GM21381 (cell line): ENCODE measurements around the gene OAS1.
A peak's percentile ranks its signal among the peaks of the same experiment; 100 is the strongest.

ENCODE experiments used
- ATAC-seq: cut with Tn5 transposase; IDR thresholded peaks from one replicate; pipeline ENCODE4 v1.9.1; 2021; ENCODE audit warnings: mild to moderate bottlenecking, moderate library complexity; ENCODE audit not compliant: unreplicated experiment

Gene OAS1

GRCh38 chr12:112906712-112907414 is at the start of gene OAS1:
OAS1 (plus strand) TSS chr12:112906962; CDS start chr12:112907040, 78 bp downstream.
- ATAC-seq: peak; percentile 73

GRCh38 chr12:112859291-112859690 is 47.5 kb upstream of the OAS1 start:
- no peak for ATAC-seq

GRCh38 chr12:112860181-112860580 is 46.6 kb upstream of the OAS1 start:
- no peak for ATAC-seq

- ATAC-seq: no peak
These were observed 45.5 kb upstream of the OAS1 start for GRCh38 chr12:112861284-112861683.

GRCh38 chr12:112862636-112863290 is 44.0 kb upstream of the OAS1 start:
- no peak for ATAC-seq

- no peak for ATAC-seq
These were observed 38.2 kb upstream of the OAS1 start for GRCh38 chr12:112868459-112869041.

GRCh38 chr12:112869091-112869490 is 37.7 kb upstream of the OAS1 start:
- ATAC-seq: no peak

GRCh38 chr12:112869778-112870177 is 37.0 kb upstream of the OAS1 start:
- ATAC-seq: no peak

- no peak for ATAC-seq
These were observed 36.3 kb upstream of the OAS1 start for GRCh38 chr12:112870267-112870980.

- ATAC-seq: no peak
These were observed 31.2 kb upstream of the OAS1 start for GRCh38 chr12:112875608-112876007.

GRCh38 chr12:112876506-112876905 is 30.3 kb upstream of the OAS1 start:
- no peak for ATAC-seq

GRCh38 chr12:112877006-112877405 is 29.8 kb upstream of the OAS1 start:
- no peak for ATAC-seq

- ATAC-seq: no peak
These were observed 28.3 kb upstream of the OAS1 start for GRCh38 chr12:112878488-112878887.

GRCh38 chr12:112879191-112879705 is 27.5 kb upstream of the OAS1 start:
- ATAC-seq: no peak

- ATAC-seq: no peak
These were observed 25.2 kb upstream of the OAS1 start for GRCh38 chr12:112881602-112882001.

- ATAC-seq: no peak
These were observed 21.5 kb upstream of the OAS1 start for GRCh38 chr12:112885236-112885635.

- ATAC-seq: no peak
These were observed 19.2 kb upstream of the OAS1 start for GRCh38 chr12:112887550-112887949.

- ATAC-seq: no peak
These were observed 15.4 kb upstream of the OAS1 start for GRCh38 chr12:112891093-112892024.

- ATAC-seq: no peak
These were observed 13.9 kb upstream of the OAS1 start for GRCh38 chr12:112892856-112893255.

GRCh38 chr12:112894128-112894527 is 12.6 kb upstream of the OAS1 start:
- peak; percentile 51 for ATAC-seq
